NCI-H2227 (cell line): ENCODE measurements around the gene IGF1.
A peak's percentile ranks its signal among the peaks of the same experiment; 100 is the strongest.

Experiments used
- DNase-seq: peaks from one replicate; lab custom pipeline; 2025; ENCODE audit not compliant: unreplicated experiment; lab: John Stamatoyannopoulos, UW

Gene IGF1

DNA sequence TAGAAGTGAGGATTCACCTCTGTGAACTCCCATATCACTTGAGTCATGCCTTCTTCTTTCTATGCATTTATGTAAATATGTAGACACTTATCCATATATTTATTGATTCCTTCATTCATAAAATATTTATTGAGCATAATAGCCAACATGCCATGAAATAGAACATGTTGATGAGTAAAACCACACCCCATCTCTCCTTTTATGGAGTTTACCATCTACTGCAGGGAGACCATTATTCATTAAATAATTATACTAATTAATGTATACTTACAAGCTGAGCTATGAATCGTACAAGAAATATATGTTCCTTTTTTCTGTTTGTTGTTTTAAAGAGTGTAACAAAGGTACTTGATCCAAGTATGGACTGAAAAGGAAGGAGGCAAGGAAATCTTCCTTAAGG lies 17.4 kb upstream of the IGF1 start:
- DNase-seq, result no peak

DNA sequence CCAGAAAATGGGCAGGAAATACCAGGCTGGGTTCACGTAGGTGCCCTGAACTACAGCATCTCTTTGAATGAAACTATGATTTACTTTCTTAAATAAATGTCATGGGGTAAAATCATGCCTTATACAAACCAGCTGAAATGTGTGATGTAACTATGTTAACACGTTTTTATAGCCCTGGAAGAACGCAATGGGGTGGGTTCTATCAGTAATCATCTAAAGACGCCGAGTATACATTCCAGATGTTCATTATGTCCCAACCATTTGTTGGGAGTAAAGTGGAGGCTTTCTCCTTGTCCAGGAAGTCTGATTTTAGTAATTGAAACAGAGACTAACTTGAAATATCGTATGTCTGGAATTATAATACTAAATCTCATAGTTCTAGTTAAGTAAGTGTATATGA lies 16.2 kb upstream of the IGF1 start:
- DNase-seq, result no peak

DNA sequence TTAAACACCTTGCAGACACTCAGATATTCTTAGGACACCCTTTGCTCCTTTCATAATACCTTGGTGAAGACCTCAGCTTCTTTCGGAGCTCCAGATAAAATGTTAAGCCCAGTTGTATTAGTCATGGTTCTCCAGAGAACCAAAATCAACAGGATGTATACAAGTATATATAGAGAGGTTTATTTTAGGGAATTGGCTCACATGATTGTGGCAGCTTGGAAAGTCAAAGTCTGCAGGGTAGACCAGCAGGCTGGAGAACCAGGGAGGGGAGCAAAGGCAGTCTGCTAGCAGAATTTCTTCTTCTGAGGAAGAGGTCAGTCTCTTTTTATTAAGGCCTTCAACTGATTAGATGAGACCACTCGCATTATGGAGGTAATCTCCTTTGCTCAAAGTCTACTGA lies 6.9 kb upstream of the IGF1 start:
- DNase-seq, result no peak

DNA sequence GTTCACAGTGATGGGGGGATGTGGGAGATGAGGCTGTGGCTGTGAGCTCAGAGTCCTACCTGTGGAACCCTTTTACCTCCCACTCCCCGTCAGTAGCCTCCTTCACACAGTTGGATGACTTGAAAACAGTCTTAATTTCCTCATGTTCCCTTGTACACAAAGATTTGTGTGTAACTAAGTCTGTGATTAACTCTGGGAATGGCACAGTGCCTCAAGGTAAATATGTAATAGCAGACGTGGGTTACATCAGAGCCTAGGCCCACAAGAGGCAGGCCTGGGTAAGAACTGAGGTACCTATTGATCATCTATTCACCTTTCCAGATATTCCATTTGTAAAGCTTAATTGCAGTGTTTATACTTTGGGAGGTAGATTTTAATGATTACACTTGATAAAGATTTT lies 5.8 kb upstream of the IGF1 start:
- DNase-seq, result no peak

DNA sequence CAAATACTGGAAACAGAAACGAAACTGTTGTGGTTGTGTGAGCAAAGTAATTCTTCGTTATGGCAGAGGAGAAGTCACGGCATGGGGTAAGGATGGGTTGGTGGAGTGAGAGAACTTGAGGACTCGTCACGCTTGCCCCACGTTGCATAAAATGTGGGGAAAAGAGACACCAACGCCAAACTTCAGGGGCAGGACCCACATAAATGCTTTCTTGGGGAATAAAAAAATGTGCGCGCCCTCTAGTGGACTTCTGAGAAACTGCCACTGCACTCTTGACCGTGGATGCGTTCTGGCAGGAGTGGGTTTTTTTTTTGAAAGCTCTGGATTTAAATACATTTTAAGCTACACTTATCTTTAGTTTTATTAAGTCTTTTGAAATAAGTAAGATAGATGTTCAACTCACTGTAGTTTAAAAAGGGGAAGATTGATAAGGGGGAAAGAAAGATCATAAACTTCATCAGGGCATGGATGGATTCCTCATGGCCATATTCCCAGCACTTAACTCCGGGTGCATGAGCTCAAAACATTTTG lies 4.1 kb upstream of the IGF1 start:
- peak; percentile 58 for DNase-seq

DNA sequence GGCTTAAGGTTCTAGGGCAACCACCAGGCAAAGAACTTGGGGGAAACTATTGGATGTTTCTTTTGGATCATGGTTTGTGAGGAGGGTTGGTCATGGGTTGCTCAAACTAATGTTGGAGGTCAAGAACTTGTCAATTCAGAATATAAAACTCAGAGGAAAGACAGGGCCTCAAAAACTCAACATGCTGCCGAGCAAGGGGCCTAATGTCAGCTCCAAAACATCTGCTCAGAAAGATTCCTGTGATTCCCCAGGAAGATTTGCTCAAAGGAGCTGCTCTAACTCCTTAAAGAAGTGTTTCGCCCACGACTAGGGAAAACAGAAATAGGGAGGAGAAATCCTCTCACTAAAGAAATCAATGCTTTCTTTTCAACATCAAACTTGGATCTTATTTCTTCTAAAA lies 3.7 kb upstream of the IGF1 start:
- DNase-seq, result no peak

DNA sequence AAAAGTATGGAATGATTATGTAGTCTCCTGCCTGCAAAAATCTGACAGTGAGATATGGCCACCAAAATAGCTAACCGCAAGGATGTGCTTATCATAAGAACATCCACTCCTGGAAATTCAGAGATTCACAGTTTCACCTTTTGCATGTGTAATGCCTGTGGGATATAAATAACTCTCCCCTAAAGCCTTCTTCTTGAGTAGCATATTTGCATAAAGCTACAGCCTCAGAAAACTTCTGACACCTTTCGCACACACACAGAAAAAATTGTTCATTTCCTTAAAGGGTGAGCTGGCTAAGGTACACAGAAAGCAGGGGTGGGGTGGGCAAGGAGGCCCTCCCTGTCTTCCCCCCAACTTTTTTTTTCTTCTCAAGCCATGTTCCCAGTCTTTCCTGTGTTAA lies 3.1 kb upstream of the IGF1 start:
- DNase-seq, result no peak

DNA sequence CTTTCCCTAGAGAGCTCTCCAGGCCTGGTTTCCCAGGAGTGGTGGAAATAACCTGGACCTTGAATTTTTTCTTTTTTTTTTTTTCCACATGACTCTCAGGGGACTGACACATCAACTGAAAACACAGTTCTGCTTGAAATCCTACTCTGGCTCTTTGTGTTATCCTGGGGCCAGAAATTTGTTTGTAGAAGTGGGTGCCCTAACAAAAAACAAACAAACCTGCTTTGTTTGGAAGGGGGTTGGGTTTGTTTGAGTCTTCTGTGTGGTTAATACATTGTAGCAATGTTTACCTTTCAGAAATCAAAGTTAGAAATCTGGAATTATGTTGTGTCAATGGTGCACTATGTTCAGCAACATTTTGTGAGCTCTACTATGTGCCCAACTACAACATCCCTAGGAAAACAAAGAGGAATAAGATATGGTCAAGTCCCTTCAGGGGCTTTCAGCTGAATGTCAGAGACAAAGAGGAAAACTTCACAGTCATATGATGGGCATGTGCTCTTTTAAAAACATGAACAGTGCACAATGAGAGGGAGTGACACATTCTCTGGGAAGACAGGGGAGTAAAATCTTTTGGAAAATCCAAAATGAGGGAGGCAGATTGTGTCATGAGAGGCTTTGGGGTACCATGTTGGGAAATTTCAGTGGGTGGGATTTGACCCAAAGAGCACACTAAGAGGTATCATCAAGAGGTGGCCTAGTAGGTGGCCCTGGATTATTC lies 1.5 kb upstream of the IGF1 start:
- no peak for DNase-seq

DNA sequence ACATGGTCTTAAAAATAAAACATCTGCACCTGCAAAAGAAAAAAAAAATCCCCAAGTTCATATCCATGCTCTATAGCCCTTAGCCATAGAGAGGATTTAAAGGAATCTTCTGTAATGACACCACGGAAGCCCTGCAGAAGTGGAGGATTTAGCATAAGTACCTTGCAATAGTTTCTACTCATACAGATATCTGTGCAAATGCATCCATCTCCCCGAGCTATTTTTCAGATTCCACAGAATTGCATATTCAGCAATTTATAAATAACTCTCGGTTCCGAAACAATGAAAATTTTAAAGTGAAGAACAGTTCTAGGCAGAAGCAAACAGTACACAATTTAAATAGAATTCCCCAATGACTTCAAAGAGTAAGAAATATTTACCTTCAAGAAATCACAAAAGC lies 424 bp downstream of the IGF1 start:
- no peak for DNase-seq

DNA sequence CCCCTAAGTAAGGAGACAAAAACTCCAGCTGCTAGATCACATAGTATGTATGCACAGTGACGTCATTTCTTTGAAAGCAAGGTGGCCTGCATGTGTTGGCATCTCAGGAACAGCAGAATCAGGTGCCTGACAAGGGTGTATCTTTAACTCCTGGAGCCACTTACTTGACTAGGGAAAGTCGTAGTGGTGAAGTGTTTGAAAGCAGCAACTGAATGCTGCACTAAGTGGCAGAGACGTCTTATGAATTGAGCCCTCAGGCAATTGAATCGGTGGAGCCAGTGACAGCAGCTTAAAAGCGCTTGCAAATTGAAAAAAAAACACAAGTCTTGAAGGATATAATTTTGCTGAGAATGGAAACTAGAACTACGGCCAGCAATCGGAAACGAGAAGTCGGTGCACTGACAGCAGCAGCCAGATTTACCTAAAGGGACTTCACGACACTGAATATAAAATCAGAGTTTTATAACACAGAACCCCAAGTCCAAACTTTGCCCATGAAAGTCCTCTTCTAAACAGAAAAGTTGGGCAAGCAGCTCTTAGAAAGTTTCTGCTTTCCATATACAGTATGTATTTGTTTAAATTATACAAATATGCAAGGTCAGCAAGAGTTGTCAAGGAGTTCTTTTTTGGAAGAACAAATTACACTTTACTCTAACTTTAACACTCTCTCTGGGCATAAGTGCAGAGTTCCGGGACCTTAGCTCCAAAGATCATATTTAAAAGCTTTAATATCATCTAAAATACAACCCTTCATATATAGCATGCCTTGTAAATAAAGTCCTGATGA lies 1.1 kb downstream of the IGF1 start:
- DNase-seq, result peak; percentile 35

DNA sequence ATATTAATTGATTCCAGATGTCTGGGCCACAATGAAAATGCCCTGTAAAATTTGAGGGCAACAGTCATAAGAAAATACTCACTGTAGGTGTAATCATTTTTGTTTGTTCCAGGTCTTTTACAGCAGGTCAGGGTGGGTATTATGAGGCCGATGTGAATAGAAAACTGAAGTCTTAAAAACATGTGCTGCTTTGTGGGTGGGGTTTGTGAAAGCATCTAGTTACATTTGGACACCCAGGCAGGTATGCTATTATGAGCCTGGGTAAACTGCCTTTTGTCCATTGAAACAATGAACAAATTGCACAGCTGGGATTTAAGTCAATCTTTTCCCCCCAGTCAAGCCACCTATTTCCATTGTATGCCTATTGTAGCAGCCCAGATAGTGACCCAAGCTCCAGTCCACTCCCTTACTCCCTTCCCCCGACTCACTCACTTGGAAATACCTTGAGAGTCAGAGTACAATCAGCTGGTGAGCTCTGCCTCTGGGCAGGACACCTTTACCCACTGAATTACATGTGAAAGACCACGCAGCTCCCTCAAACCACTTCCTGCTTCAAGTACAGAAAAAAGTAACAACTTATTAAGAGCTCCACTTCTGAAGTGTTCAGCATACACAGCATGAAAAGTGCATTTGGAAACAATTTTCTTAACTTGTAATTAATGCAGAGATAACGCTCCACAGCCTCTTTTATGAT lies 1.8 kb downstream of the IGF1 start:
- peak; percentile 15 for DNase-seq

DNA sequence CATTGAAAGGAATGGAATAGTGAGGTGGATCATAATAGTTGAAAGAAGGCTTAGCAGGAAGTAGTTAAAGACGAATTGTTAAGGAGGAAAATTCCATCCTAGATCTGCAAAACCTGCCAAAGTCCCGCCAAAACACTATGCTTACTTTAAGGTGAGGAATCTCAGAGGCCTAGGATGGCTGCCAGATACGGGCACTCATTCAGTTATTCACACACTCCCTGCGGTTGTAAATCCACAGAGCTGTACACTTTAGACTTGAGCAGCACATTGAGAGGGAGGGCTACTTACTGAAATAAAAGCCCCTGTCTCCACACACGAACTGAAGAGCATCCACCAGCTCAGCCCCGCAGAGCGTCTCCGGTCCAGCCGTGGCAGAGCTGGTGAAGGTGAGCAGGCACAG lies 5.0 kb downstream of the IGF1 start:
- DNase-seq, result no peak

DNA sequence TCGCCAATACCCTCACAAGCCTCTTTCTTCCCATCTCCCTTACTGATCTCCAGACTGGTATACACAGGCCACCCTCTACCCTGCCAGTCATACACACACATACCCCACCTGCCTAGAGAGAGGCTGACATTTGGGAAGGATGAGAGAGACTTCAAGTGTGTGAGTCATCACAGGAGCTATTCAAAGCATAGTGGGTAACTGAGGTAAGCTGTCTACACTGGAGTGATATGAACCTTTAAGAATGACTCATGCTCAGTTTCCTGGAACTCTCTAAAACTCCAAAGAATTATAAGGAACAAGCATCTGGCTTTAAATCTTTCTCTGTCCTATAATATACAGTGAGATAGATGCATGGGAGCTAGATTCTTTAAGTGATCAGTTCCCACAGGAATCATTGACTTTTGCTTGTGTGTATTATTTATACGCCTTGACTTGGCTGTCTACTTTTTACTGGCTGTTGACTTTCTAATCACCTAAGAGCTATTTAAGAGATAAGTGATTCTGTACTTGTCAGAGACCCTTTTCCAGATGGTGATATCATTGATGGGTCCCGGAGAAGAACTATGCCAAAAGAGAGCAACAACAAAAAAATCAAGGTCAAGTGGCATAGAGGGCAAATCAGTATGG lies 5.8 kb downstream of the IGF1 start:
- DNase-seq, result no peak

DNA sequence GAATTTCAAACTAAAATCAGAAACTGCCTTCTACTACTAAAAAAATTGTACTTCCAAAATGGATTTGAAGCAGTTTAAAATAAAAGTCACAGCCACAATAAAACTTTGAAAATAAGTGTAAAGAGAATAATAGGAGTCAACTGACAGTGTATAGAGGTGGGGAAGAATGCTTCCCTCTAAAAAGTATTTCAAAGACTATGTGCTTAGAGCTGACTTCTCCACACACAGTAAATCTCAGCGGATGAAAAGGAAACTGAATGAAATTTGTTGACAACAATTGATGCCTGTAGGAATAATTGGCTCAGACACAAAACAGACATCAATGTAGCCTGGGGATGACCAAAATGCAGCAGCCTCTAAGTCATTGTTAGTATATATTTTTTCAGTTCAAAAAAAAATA lies 7.9 kb downstream of the IGF1 start:
- DNase-seq, result no peak

DNA sequence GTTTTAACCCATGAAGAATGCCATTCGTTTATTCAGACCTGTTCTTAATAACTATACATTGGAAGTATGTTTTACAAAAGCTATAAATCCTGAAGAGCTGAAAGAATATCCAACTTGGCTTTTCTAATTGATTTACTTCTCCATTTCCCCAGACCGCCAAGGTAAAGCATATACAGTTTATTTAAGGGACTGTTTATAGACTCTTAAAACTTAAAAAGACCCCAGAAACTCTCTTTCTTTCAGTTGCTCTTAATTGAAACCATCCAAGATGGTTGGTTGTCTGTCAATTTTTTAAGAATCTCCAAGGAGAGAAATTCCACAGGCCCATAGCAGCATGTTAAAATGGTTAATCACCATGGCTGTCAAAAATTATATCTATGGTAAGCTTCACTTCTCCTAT lies 8.8 kb downstream of the IGF1 start:
- no peak for DNase-seq

DNA sequence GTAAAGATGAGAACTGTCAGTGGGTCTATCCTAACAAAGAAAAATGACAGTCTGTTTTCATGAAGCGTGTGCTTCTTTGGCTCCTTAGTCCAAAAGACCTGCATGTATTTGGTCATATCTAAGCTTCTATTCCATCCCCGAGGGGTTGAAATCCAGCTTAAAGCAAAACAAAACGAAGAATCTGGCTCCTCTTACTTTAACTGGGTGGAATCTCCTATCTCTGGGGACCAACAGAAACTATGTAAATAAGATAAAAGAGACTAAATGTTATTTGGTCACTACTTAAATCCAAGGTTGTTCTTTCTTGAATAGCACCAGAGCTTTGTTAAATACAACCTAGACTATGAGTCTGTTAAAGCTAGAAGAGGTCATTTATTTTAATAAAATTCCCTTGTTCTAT lies 9.4 kb downstream of the IGF1 start:
- DNase-seq, result no peak

DNA sequence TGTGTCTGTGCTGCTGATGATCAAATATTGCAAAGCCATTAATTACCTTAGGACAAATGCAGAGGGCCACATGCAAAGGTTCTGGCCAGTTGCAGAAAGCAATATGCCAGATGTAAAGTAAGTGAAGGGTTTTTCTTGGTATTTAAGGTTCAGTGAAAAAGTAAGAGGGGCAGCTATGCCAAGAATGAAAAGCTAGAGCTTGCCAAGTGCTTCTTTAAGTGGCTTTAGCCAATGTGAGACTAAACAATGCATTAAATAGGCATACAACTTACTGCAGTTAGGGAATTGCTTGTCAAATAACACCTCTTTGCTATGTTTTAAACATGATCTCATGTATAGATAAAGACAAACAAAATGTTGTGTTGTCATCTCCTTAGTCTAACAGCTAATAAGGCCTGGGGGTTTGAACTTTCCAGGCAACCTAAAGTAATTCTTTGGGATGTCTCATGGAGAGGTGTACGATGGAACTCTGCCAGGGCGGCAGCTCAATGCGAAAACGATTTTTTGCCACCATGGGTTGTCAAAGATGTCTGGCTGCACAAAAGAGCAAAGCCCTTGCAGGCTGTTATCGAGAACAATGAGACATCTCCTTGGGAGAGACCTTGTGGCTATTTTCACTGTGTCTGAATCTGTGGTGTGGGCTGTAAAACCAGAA lies 12.0 kb downstream of the IGF1 start:
- DNase-seq, result no peak

DNA sequence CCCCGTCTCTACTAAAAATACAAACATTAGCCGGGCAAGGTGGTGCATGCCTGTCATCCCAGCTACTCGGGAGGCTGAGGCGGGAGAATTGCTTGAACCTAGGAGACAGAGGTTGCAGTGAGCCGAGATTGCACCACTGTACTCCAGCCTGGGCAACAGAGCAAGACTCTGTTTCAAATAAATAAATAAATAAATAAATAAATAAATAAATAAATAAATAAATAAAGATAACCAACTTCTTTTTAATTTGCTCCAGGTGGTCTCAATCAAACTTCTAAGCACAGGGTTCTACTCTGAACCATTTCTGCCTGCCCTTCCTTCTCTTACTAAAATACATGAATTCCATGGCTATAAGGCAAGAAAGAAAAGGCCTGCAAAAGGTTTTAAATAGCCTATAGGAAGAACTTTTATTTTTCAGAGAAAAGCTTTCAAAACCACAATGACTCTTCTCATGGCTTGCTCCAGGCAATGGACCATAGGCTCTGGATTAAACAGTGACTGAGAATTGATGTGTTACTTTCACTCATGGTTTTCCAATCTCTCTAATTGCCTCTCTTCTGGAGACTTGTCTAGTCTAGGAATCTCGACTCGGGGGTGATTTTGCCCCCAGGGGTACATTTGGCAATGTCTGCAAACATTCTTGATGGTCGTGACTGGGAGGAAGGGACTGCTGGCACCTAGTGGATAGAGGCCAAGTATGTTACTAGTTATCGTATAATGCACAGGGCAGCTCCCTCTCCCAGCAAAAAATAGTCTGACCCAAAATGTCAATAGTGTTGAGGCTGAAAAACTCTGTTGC lies 14.4 kb downstream of the IGF1 start:
- DNase-seq, result no peak

DNA sequence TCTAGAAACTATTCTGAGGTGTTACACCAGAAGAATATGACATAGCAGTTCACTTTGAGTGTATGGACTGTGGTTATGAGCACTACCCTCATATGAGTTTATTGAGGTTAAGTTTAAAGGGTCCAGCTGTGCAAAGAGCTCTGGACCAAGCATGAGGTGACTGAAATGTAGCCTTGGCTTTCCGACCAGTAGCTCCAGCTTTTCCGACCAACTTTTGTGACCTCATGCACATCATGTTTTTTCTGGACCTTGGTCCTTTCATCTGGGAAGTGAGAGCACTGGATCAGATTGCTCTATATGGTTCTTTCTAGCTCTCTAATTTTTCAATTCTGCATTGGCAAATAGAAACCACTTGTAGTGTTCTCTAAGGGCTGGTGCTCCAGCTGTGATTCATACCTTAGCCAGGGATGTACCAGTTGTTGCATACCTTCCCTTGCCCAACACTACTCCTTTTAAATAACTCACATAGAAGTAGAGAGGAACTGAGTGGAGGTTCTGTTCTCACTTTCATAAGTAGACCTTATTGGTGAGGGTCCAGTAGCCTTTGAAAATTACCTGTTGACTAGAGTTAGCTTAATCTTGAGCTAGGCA lies 16.6 kb downstream of the IGF1 start:
- no peak for DNase-seq
